HG02884 (cell line): Measurements from ENCODE around the gene PLEKHA3.

Experiments used
- ATAC-seq: cut with Tn5 transposase; IDR thresholded peaks from one replicate; pipeline ENCODE4 v1.9.1; 2021; ENCODE audit warnings: mild to moderate bottlenecking, moderate library complexity; ENCODE audit not compliant: unreplicated experiment

Gene PLEKHA3

GRCh38 chr2:178478439-178479274 is 1.6 kb upstream of the PLEKHA3 start, which contains the start of gene FKBP7:
TSS of gene FKBP7 (minus strand) at chr2:178478600. CDS start at chr2:178478499, 101 bp downstream.
- ATAC-seq = peak; percentile 35

- no peak for ATAC-seq
Measured at GRCh38 chr2:178479275-178479616, 1.0 kb upstream of the PLEKHA3 start.

GRCh38 chr2:178479758-178480226 is 465 bp upstream of the PLEKHA3 start:
- ATAC-seq = no peak

GRCh38 chr2:178482437-178482836 is 2.2 kb downstream of the PLEKHA3 start:
- ATAC-seq = peak; percentile 28

GRCh38 chr2:178484245-178485041 is 4.2 kb downstream of the PLEKHA3 start:
- ATAC-seq = no peak

GRCh38 chr2:178485356-178485755 is 5.1 kb downstream of the PLEKHA3 start:
- ATAC-seq = no peak

- ATAC-seq = no peak
Measured at GRCh38 chr2:178491612-178492011, 11.4 kb downstream of the PLEKHA3 start.

- no peak for ATAC-seq
Measured at GRCh38 chr2:178496049-178496448, 15.8 kb downstream of the PLEKHA3 start.

GRCh38 chr2:178498137-178498536 is 17.9 kb downstream of the PLEKHA3 start:
- no peak for ATAC-seq

- ATAC-seq = no peak
Measured at GRCh38 chr2:178499640-178500039, 19.4 kb downstream of the PLEKHA3 start.

GRCh38 chr2:178502751-178503150 is 22.5 kb downstream of the PLEKHA3 start:
- no peak for ATAC-seq

- ATAC-seq = no peak
Measured at GRCh38 chr2:178506101-178506500, 25.8 kb downstream of the PLEKHA3 start.

GRCh38 chr2:178506524-178506923 is 26.3 kb downstream of the PLEKHA3 start:
- ATAC-seq = no peak

GRCh38 chr2:178506949-178507348 is 26.7 kb downstream of the PLEKHA3 start:
- ATAC-seq = no peak

GRCh38 chr2:178508646-178509045 is 28.4 kb downstream of the PLEKHA3 start:
- ATAC-seq = no peak

- ATAC-seq = no peak
Measured at GRCh38 chr2:178510384-178510783, 30.1 kb downstream of the PLEKHA3 start.

GRCh38 chr2:178512484-178512883 is 32.2 kb downstream of the PLEKHA3 start:
- ATAC-seq = no peak

GRCh38 chr2:178513876-178514275 is 33.6 kb downstream of the PLEKHA3 start:
- ATAC-seq = no peak

GRCh38 chr2:178514664-178515063 is 34.4 kb downstream of the PLEKHA3 start:
- no peak for ATAC-seq

GRCh38 chr2:178517496-178517895 is 37.2 kb downstream of the PLEKHA3 start:
- no peak for ATAC-seq

GRCh38 chr2:178521304-178522150 is 41.3 kb downstream of the PLEKHA3 start:
- no peak for ATAC-seq
